GM12878 (cell line): Measurements from ENCODE around the gene PRKAR2B. TPM values are rescaled to one million over a fixed set of nuclear protein-coding genes. Genes with fewer than 3 reads are reported as not detected.

Experiments used
- BCL11A ChIP-seq: IDR thresholded peaks from 2 replicates; pipeline ENCODE4 v1.6.1; 2011; ENCODE audit warnings: low read depth, low read length
- BMI1 ChIP-seq: fragments of 450-650 bp; IDR thresholded peaks from 2 replicates; pipeline ENCODE4 v1.6.1; 2016; ENCODE audit warnings: mild to moderate bottlenecking, moderate library complexity, borderline replicate concordance
- CHD1 ChIP-seq: IDR thresholded peaks from 2 replicates; pipeline ENCODE4 v1.6.1; 2012; ENCODE audit warnings: low read depth, low read length, improper control_type of control experiment
- CHD4 ChIP-seq: fragments of 200-600 bp; sonication (generic); IDR thresholded peaks from 2 replicates; pipeline ENCODE4 v1.6.1; 2016; ENCODE audit warnings: mild to moderate bottlenecking
- HDGF ChIP-seq: fragments of 450-650 bp; IDR thresholded peaks from 2 replicates; pipeline ENCODE4 v1.6.1; 2016; ENCODE audit warnings: antibody characterized with exemption
- IKZF1 ChIP-seq: fragments of 450-650 bp; conservative IDR thresholded peaks from 2 replicates; pipeline ENCODE4 v1.6.1; 2017; ENCODE audit warnings: antibody characterized with exemption, mild to moderate bottlenecking
- NFYB ChIP-seq: IDR thresholded peaks from 2 replicates; pipeline ENCODE4 v1.6.1; 2011; ENCODE audit warnings: low read depth, mild to moderate bottlenecking, low read length, improper control_type of control experiment, moderate library complexity; ENCODE audit not compliant: insufficient read depth
- NR2F1 ChIP-seq: fragments of 450-650 bp; conservative IDR thresholded peaks from 2 replicates; pipeline ENCODE4 v1.6.1; 2017; ENCODE audit warnings: mild to moderate bottlenecking
- SP1 ChIP-seq: IDR thresholded peaks from one replicate; pipeline ENCODE4 v1.6.1; 2011; ENCODE audit warnings: low read depth, low read length
- SRF ChIP-seq, 2 experiments: IDR thresholded peaks; 2 replicates each; pipeline ENCODE4 v1.6.1; 2011; ENCODE audit warnings: low read depth in 2 of 2, low read length in 2 of 2, mild to moderate bottlenecking in 1 of 2, moderate library complexity in 1 of 2
- STAT1 ChIP-seq: fragments of 450-650 bp; conservative IDR thresholded peaks from 2 replicates; pipeline ENCODE4 v1.6.1; 2014; ENCODE audit warnings: antibody characterized with exemption, mild to moderate bottlenecking
- STAT3 ChIP-seq: IDR thresholded peaks from 2 replicates; pipeline ENCODE4 v1.6.1; 2011; ENCODE audit warnings: low read depth, low read length, improper control_type of control experiment
- TCF3 ChIP-seq: IDR thresholded peaks from 2 replicates; pipeline ENCODE4 v1.6.1; 2012; ENCODE audit warnings: low read depth, mild to moderate bottlenecking, low read length, borderline replicate concordance; ENCODE audit not compliant: insufficient read depth
- YBX1 ChIP-seq: fragments of 450-650 bp; IDR thresholded peaks from 2 replicates; pipeline ENCODE4 v1.6.1; 2016; ENCODE audit warnings: antibody characterized with exemption
- YY1 ChIP-seq: IDR thresholded peaks from 2 replicates; pipeline ENCODE4 v1.6.1; 2011; ENCODE audit warnings: low read depth, mild to moderate bottlenecking, low read length
- polyA plus RNA-seq, 11 experiments: library from polyadenylated mRNA; depleted of rRNA in 4 of 11; unstranded in 6 of 11; stranded (reverse) in 5 of 11; fragments of >200 nt; fragmentation: Nextera tagmentation in 4 of 11; fragmentation: Illumina TruSeq in 1 of 11; extraction: Ambion mirVana in 4 of 11; extraction: Trizol in 1 of 11; gene quantifications; 1 replicate in 1 of 11; 2 replicates in 10 of 11; pipeline versions ENCODE4 v1.2.1 to v1.2.3, GENCODE V29; 2011 to 2016; ENCODE audit warnings: inconsistent platforms in 2 of 11, missing spikeins in 2 of 11, low read depth in 1 of 11
- total RNA-seq, 4 experiments: library from RNA; depleted of rRNA in 3 of 4; stranded (reverse); fragments of >200 nt in 3 of 4; fragmentation: Illumina TruSeq in 1 of 4; extraction: Trizol in 1 of 4; gene quantifications; 2 replicates each; pipeline versions ENCODE4 v1.2.1 to v1.2.3, GENCODE V29; 2013 to 2021
- TF ChIP-seq, protein P1 (sequence below): fragments of 450-650 bp; IDR thresholded peaks from 2 replicates; pipeline ENCODE4 v1.6.1; 2016; ENCODE audit warnings: mild to moderate bottlenecking, moderate library complexity, borderline replicate concordance
- TF ChIP-seq, protein P2 (sequence below): IDR thresholded peaks from 2 replicates; pipeline ENCODE4 v1.6.1; 2012; ENCODE audit warnings: low read depth, low read length, improper control_type of control experiment
- TF ChIP-seq, protein P3 (sequence below): IDR thresholded peaks from 2 replicates; pipeline ENCODE4 v1.6.1; 2012; ENCODE audit warnings: low read depth, low read length, improper control_type of control experiment
- TF ChIP-seq, protein P4 (sequence below): IDR thresholded peaks from 2 replicates; pipeline ENCODE4 v1.6.1; 2012; ENCODE audit warnings: mild to moderate bottlenecking, low read depth, low read length
- TF ChIP-seq, protein P5 (sequence below): fragments of 450-650 bp; IDR thresholded peaks from 2 replicates; pipeline ENCODE4 v1.6.1; 2017; ENCODE audit warnings: mild to moderate bottlenecking

PRKAR2B gene
- total and polyA plus RNA-seq, 10 of the 15 experiments (the other 5 are each of a cell fraction or from before 2014, with no cell fraction given) = 0.01 to 0.18 (median 0.04) TPM; not detected in 4

DNA sequence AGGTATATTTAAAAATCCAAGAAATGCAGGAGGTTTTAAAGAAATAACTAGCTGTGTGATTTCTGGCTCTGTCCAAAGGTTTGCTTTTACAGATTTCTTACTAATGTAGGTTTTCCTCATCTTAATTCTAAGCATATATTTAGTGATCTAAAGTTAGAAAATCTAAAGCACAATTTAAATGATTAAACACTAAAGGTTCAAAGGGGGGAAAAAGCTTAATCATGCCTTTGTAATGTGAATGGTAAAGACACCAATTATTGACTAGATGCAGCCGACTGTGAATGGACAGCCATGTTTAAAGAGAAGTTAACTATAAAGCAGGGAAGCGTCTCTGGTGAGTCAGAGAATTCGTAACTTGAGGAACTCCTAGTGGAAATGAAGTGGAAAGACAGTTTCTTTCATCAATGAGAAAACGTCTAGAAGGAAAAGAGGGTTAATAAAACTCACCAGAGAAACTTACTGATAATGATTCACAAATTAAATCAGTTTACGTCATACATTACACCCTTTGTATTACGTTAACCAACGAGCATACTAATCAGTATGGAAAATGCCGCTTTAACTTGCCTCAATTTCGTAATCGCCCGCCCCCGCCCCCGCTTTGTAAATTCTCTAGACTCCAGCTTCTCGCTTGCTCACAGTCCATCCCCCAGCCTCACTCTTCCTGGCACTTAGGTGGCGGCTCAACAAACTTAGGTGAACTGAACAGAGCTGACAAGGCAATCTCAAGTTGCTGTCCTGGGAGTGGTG is 123.2 kb downstream of the PRKAR2B start (continued):
- TF ChIP-seq, protein P1, sequence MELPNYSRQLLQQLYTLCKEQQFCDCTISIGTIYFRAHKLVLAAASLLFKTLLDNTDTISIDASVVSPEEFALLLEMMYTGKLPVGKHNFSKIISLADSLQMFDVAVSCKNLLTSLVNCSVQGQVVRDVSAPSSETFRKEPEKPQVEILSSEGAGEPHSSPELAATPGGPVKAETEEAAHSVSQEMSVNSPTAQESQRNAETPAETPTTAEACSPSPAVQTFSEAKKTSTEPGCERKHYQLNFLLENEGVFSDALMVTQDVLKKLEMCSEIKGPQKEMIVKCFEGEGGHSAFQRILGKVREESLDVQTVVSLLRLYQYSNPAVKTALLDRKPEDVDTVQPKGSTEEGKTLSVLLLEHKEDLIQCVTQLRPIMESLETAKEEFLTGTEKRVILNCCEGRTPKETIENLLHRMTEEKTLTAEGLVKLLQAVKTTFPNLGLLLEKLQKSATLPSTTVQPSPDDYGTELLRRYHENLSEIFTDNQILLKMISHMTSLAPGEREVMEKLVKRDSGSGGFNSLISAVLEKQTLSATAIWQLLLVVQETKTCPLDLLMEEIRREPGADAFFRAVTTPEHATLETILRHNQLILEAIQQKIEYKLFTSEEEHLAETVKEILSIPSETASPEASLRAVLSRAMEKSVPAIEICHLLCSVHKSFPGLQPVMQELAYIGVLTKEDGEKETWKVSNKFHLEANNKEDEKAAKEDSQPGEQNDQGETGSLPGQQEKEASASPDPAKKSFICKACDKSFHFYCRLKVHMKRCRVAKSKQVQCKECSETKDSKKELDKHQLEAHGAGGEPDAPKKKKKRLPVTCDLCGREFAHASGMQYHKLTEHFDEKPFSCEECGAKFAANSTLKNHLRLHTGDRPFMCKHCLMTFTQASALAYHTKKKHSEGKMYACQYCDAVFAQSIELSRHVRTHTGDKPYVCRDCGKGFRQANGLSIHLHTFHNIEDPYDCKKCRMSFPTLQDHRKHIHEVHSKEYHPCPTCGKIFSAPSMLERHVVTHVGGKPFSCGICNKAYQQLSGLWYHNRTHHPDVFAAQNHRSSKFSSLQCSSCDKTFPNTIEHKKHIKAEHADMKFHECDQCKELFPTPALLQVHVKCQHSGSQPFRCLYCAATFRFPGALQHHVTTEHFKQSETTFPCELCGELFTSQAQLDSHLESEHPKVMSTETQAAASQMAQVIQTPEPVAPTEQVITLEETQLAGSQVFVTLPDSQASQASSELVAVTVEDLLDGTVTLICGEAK = peak; percentile 52; the same call in 1 of the 2 replicates
- TF ChIP-seq CHD4 (no peak), YY1 (peak; percentile 76; the same call in 1 of the 2 replicates), STAT3 (no peak), NFYB (no peak), SRF (IDR thresholded peaks at IDR 0.05; ENCODE audit: low read depth in 2 of 2, low read length in 2 of 2) (no peak), BCL11A (no peak), BMI1 (no peak), CHD1 (no peak), IKZF1 (no peak), NR2F1 (no peak), TCF3 (no peak), STAT1 (no peak), HDGF (0 out of 2 replicates have a peak, but pooled peaks have one; percentile 42), SP1 (no peak), YBX1 (no peak)
- TF ChIP-seq, protein P2, sequence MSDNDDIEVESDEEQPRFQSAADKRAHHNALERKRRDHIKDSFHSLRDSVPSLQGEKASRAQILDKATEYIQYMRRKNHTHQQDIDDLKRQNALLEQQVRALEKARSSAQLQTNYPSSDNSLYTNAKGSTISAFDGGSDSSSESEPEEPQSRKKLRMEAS = no peak
- TF ChIP-seq, protein P3, sequence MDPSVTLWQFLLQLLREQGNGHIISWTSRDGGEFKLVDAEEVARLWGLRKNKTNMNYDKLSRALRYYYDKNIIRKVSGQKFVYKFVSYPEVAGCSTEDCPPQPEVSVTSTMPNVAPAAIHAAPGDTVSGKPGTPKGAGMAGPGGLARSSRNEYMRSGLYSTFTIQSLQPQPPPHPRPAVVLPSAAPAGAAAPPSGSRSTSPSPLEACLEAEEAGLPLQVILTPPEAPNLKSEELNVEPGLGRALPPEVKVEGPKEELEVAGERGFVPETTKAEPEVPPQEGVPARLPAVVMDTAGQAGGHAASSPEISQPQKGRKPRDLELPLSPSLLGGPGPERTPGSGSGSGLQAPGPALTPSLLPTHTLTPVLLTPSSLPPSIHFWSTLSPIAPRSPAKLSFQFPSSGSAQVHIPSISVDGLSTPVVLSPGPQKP = no peak
- TF ChIP-seq, protein P4, sequence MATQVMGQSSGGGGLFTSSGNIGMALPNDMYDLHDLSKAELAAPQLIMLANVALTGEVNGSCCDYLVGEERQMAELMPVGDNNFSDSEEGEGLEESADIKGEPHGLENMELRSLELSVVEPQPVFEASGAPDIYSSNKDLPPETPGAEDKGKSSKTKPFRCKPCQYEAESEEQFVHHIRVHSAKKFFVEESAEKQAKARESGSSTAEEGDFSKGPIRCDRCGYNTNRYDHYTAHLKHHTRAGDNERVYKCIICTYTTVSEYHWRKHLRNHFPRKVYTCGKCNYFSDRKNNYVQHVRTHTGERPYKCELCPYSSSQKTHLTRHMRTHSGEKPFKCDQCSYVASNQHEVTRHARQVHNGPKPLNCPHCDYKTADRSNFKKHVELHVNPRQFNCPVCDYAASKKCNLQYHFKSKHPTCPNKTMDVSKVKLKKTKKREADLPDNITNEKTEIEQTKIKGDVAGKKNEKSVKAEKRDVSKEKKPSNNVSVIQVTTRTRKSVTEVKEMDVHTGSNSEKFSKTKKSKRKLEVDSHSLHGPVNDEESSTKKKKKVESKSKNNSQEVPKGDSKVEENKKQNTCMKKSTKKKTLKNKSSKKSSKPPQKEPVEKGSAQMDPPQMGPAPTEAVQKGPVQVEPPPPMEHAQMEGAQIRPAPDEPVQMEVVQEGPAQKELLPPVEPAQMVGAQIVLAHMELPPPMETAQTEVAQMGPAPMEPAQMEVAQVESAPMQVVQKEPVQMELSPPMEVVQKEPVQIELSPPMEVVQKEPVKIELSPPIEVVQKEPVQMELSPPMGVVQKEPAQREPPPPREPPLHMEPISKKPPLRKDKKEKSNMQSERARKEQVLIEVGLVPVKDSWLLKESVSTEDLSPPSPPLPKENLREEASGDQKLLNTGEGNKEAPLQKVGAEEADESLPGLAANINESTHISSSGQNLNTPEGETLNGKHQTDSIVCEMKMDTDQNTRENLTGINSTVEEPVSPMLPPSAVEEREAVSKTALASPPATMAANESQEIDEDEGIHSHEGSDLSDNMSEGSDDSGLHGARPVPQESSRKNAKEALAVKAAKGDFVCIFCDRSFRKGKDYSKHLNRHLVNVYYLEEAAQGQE = no peak
- TF ChIP-seq, protein P5, sequence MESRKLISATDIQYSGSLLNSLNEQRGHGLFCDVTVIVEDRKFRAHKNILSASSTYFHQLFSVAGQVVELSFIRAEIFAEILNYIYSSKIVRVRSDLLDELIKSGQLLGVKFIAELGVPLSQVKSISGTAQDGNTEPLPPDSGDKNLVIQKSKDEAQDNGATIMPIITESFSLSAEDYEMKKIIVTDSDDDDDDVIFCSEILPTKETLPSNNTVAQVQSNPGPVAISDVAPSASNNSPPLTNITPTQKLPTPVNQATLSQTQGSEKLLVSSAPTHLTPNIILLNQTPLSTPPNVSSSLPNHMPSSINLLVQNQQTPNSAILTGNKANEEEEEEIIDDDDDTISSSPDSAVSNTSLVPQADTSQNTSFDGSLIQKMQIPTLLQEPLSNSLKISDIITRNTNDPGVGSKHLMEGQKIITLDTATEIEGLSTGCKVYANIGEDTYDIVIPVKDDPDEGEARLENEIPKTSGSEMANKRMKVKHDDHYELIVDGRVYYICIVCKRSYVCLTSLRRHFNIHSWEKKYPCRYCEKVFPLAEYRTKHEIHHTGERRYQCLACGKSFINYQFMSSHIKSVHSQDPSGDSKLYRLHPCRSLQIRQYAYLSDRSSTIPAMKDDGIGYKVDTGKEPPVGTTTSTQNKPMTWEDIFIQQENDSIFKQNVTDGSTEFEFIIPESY = no peak
